Keratinocyte (primary cell): ENCODE measurements around the gene FREM1.

Experiments used
- EZH2 ChIP-seq: IDR thresholded peaks from one replicate; pipeline ENCODE4 v1.6.1; 2012; ENCODE audit warnings: inconsistent platforms, mild to moderate bottlenecking, low read length, moderate library complexity
- TF ChIP-seq, protein P1 (sequence below), 3 experiments: IDR thresholded peaks in 1 of 3; conservative IDR thresholded peaks in 1 of 3; optimal IDR thresholded peaks in 1 of 3; 2 replicates in 2 of 3; 3 replicates in 1 of 3; pipeline versions ENCODE3 to v1.5.1; 2011; ENCODE audit warnings: low read length in 3 of 3, mild to moderate bottlenecking in 3 of 3, moderate library complexity in 2 of 3, control low read depth in 1 of 3, inconsistent platforms in 1 of 3; ENCODE audit not compliant: insufficient read depth in 2 of 3; ENCODE audit errors: extremely low read depth in 1 of 3

DNA sequence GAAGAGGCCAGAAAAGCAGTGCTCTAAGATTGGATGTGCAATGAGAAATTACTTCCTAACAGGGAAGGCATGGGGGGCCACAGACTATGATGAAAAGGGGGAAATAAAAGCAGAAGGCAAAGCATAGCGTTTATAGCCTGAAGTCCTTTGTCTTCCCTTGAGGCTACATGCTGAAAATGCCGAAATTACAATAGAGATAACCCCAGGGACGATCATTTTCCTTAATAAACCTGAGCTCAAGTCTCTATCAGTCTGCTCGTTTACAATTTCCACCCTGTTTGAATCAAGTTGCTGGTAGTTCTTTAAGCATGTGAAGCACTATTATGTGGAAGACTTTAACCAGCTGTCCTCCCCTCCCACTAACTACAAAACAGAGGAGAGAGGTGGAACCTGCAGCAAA, 60.4 kb downstream of the FREM1 start:
- no peak for TF ChIP-seq EZH2
- TF ChIP-seq, protein P1, sequence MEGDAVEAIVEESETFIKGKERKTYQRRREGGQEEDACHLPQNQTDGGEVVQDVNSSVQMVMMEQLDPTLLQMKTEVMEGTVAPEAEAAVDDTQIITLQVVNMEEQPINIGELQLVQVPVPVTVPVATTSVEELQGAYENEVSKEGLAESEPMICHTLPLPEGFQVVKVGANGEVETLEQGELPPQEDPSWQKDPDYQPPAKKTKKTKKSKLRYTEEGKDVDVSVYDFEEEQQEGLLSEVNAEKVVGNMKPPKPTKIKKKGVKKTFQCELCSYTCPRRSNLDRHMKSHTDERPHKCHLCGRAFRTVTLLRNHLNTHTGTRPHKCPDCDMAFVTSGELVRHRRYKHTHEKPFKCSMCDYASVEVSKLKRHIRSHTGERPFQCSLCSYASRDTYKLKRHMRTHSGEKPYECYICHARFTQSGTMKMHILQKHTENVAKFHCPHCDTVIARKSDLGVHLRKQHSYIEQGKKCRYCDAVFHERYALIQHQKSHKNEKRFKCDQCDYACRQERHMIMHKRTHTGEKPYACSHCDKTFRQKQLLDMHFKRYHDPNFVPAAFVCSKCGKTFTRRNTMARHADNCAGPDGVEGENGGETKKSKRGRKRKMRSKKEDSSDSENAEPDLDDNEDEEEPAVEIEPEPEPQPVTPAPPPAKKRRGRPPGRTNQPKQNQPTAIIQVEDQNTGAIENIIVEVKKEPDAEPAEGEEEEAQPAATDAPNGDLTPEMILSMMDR (optimal IDR thresholded peaks at IDR 0.05 in 1 of 3, IDR thresholded peaks at IDR 0.05 in 1 of 3, conservative IDR thresholded peaks at IDR 0.05 in 1 of 3; ENCODE audit: extremely low read depth in 1 of 3, insufficient read depth in 2 of 3, low read length in 3 of 3), result no peak
